HG03159 (cell line): ENCODE measurements around the gene MACROD2.
"Not testable (repeated sequence)": the region's sequence is repeated elsewhere in the genome, so short reads cannot be mapped to it uniquely, and the experiment has no call there.

Experiments used
- ATAC-seq: cut with Tn5 transposase; IDR thresholded peaks from one replicate; pipeline ENCODE4 v1.9.1; 2021; ENCODE audit warnings: mild to moderate bottlenecking, moderate library complexity; ENCODE audit not compliant: unreplicated experiment

The MACROD2 gene

DNA sequence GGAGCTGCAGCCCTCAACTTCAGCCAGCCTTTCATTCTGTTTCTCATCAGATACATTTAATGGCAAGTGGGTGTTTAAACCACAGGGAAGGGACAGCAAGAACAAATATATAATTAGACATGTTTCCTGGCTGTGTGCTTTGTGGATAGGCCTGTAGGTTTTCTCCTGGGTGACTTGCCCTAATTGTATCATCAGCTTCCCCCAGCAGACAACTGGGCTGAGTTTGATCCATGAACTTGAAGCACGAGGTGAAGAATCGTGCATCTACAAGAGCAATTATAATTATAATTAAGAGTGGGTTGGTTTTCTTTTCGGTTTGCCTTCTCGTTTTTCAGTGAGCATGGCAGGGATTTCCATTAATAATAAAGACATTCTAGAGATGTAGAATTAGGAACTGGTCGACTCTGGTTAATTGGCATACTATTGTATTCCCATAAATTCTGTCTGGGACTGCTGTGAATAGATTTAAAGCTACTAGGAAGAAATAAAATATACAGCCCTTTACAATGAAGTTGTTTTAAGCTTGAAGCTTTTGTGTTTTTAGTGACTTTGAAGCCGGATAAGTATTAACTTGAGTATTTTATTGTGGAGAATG is 1525.7 kb downstream of the MACROD2 start:
- ATAC-seq, result no peak

- no peak for ATAC-seq
These were observed 1528.1 kb downstream of the MACROD2 start for GRCh38 chr20:15523400-15523799.

DNA sequence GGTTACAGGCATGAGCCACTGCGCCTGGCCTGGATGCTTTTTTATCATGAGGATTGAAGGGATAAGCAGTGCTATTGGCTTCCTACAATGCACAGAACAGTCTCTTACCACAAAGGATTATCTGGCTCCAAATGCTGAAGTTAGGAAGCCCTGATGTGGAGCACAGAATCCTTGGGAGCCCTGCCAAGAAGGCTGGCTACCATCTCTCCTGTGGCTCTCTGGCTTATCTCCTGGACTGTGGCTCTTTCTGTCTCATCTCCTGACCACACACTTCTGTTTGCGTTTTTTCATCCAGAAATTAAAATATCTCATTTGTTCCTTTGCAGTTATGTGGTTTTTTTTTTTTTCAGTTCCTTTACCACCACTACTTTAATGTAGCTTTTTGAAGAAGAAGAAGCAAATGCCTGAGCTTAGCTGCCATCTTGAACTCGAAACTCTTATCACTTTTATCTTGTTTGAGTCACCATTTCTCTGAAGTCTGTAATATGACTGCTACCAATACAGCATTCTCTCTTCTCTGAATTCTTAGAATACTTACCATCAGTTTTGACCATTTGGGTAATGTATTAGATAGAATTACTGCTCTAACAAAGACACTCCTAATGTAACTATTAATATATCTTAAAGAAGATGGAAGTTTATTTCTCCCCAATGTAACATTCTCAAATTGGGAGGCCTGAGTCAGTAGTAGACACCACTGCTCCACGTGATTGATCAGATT is 1533.2 kb downstream of the MACROD2 start:
- ATAC-seq, result no peak

DNA sequence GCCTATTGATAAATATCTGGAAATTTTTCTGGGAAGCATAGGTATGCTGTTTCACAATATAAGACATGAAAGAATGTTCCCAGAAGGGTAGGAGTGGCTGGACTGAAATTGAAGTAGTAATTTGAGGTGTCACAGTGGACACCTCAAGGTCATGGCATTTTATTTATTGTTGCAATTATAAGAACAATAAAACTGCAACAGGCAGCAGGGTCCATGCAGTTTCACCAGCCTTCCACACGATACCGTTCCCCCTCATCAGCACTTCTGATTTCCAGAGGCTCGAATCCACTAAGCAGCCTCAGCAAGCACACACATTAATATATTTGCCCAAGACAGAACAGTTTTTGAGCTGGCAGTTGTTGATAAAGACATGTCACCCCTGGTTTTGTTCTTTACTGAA is 1540.5 kb downstream of the MACROD2 start:
- no peak for ATAC-seq

- not testable (repeated sequence) for ATAC-seq
These were observed 1541.9 kb downstream of the MACROD2 start for GRCh38 chr20:15537200-15537599.

- no peak for ATAC-seq
These were observed 1547.3 kb downstream of the MACROD2 start for GRCh38 chr20:15542655-15543054.

DNA sequence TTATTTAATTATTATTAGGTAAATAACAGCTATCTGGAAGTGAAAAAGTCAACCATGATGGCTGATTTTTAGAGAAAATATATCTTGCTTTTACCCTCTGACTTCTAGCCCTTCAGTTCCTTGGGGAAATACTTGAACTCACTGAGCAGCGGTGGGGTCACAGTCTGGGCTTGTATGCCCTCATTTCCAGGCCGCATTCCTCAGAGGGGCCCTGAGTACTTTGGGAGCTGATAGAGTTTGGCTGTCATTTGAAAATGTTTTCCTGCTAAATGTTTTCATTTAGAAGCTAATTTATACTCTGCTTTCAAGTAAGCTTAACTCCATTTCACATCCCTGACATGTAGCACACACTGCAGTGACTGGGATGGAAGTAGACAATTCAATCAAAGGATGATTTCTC is 1549.4 kb downstream of the MACROD2 start:
- no peak for ATAC-seq

DNA sequence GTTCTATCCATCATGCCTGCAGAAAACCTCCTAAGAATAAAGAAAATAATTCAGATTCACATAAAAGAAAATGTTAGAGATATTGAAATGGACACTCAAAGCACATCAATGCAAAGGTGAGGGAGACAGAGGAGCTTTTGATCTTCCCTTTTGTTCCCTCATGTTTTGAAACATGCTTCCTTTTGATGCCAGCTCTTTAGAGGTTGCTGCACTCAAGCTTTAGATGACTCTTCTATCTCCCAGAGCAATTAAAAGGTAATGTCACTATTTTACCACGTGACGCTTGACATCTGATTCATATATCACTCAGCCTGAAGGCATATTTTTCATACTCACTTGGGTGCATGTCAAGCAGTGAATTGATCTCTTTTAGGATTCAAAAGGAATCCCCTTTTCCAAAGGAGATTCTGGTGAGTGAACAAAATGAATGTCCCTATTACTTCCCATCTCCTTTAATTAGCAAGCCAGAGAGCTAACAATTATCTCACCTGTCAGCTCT is 1551.3 kb downstream of the MACROD2 start:
- ATAC-seq, result no peak

GRCh38 chr20:15547119-15547518 is 1551.8 kb downstream of the MACROD2 start:
- ATAC-seq, result no peak

DNA sequence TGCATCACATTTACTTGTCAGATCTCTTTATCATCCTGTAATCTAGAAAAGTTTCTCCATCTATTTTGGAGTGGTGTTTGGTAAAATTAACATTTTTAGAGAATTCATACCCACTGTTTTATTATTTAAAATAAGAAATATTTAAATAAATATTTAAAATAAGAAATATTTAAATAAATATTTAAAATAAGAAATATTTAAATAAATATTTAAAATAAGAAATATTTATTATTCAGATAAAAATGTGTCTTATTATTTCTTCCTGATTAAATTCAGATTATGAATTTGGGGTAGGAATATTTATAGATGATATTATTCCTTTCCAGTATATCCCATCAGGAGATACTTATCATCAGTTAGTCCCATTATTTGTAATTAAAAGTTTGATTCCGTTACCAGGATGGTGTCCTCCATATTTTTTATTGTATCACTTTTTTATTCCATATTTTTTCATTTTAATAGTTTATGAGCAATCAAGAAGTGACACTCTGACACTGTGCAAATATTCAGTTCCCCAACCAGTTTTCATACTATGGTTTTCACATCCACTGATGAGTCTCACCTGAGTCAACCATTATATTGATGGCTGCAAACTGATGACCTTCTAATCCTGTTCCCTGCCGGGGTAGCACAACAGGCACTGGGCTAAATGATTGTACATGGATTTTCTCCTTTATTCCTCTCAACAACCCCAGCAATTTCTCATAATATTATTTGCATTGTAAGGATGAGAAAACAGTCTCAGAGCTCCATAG is 1555.0 kb downstream of the MACROD2 start:
- no peak for ATAC-seq

DNA sequence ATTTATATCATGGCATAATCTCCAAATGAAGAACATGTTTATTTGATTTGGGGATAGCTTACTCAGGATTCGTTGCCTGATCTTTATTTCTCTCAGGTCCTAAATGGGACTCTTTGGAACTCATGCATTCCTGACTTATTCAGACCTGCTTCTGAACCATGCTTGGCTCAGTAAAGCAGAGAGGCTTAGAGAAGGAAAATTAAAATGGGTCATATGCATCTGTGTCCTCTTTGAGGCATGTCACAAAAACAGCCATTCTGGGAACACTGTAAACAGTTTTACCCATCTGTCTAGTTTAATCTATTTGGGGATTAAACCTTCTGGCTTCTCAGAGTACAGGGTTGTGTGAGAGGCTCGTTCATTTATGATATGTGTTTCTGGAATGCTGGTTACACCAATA is 1560.6 kb downstream of the MACROD2 start:
- ATAC-seq, result no peak

DNA sequence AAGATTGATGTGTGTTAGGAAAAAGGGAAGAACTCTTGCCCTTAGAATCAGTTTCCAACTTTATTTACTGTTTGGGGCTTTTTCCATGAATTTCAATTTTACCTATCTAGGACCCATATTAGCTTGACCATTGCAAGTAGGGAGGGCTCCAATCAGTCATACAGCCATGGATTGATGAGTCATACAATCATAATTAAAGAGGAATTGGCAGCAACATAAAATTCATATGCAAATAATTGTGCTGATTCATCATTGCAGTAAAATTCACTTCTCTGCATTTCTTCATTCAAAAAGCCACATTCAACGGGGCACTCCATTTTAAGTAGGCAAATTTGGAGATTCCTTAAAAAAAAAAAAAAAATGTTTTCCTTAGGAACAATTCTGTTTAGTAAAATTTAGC is 1561.6 kb downstream of the MACROD2 start:
- no peak for ATAC-seq

GRCh38 chr20:15561070-15561569 is 1565.8 kb downstream of the MACROD2 start:
- no peak for ATAC-seq

DNA sequence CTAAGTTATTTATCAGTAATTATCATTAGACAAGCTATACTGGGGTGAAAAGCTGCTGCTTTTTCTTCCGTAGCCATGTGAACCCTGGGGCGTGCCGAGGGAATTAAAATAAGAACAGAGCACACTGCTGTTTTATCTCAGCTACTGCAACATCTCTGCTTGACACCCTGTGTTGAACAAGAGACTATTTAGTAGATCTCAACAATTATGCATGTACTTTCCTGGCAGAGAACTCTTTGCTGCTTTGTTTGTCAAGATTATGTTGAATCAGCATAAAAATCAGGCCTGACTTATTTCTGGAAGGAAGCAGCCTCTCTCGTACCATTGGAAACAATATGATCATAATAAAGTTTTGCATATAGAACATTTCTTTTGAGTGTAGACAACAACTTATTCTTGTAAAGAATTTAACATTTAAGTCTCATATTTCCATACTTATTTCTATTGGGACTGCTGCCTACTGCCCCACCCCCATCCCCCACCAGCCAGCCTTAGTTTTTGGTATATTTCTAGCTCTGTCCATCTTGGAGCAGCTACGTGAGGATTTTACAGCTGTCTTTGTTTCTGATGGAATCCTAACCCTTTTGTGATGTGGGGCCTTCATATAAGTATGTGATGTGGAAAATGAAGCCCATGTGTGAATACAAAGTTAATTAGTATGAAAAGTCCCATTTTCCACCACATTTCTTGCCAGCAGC is 1566.5 kb downstream of the MACROD2 start:
- ATAC-seq, result no peak

GRCh38 chr20:15563836-15564235 is 1568.5 kb downstream of the MACROD2 start:
- ATAC-seq, result no peak

DNA sequence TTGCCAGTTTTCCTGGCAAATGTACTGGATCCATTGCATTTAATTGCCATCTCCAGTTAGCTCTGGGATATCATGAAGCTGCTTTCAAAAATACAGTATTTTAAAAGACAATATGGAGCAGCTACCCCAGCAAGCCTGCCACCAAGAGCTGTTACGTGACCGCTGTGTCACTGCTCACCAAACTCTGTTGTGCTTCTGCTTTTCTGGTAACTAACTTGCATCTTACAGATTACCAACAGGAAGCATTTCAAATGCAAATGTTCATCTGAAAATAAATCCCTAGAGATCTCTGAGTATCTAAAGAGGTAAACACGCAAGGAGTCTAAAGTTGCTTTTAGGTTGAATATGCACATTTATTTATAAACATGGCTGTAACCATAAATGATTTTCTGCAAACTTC is 1569.7 kb downstream of the MACROD2 start:
- peak; percentile 96 for ATAC-seq

GRCh38 chr20:15565786-15566185 is 1570.5 kb downstream of the MACROD2 start:
- ATAC-seq, result no peak

DNA sequence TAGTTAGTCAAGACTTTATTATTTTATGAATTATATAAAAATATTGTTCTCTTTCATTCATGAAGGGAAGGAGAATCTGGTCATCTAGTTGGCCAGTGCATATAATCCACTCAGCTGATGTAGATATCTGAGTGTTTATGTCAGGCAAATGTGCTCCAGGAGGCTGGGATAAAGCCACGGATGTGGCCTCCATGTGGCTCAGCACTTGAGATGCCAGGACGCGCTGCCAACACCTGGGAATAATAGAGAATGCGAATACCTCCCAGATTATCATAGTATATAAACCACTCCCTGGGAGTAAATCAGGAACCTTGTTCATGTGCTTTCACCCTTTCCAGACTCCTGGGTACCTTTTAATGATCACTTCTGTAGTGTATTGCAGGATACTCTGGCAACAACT is 1571.9 kb downstream of the MACROD2 start:
- ATAC-seq, result no peak

GRCh38 chr20:15570156-15570555 is 1574.8 kb downstream of the MACROD2 start:
- ATAC-seq, result no peak

DNA sequence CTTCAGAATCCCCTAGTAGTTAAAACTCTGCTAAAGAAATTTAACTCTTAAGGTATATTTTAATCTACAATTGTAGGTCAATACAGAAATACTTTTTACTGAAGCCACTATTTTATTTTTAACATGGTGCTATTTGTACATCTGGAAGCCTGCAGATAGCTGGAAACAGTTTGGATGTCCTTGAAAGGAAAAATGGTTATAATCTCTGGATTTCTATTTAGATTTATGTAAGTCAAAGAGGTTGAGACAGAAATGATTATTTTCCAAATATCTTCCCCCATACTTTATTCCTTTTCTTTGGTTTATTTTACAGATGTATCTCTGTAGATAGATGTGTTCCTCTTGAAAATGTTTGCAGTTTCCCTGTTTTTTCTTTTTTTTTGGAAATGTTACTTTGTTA is 1575.7 kb downstream of the MACROD2 start:
- no peak for ATAC-seq

- no peak for ATAC-seq
These were observed 1579.9 kb downstream of the MACROD2 start for GRCh38 chr20:15575255-15575654.
